GM12878 (cell line): ENCODE measurements around the gene CHSY3. TPM values are rescaled to one million over a fixed set of nuclear protein-coding genes. Genes with fewer than 3 reads are reported as not detected.

Source experiments
- ATAC-seq: fragments of 200-7000 bp; cut with Tn5 transposase; 3 replicates; pipeline ENCODE4 v1.9.1; 2020; ENCODE audit warnings: mild to moderate bottlenecking, moderate library complexity
- BruUV-seq: library from RNA; stranded (reverse); fragments of 400-500 nt; replicated peaks from 2 replicates; lab custom pipeline; 2021; lab: Mats Ljungman, UMichigan
- CTCF ChIA-PET: fragments of 300-600 bp; sonication (Branson Sonifier 250); formaldehyde crosslinking; extraction: SDS; loops from one replicate; lab custom pipeline; 2021; ENCODE audit warnings: inconsistent platforms; lab: Yijun Ruan, JAX
- POLR2A ChIA-PET: fragments of 350-600 bp; formaldehyde crosslinking; extraction: SDS; loops from one replicate; lab custom pipeline; 2021; ENCODE audit warnings: inconsistent platforms; lab: Charles Lee
- RAD21 ChIA-PET: fragments of 300-600 bp; sonication (Branson Sonifier 250); formaldehyde crosslinking; loops from one replicate; lab custom pipeline; 2023; ENCODE audit warnings: antibody characterized with exemption; ENCODE audit not compliant: unreplicated experiment; lab: Charles Lee
- SMC1A ChIA-PET: fragments of 300-600 bp; sonication (Branson Sonifier 250); formaldehyde crosslinking; loops from one replicate; lab custom pipeline; 2023; ENCODE audit not compliant: unreplicated experiment, uncharacterized antibody; lab: Charles Lee
- DNase-seq: peaks from one replicate; pipeline ENCODE4 v3.0.0-alpha.2; 2011; ENCODE audit warnings: low read depth, low spot score
- FAIRE-seq: peaks from 3 replicates; lab custom pipeline; 2011; peaks lifted over from hg19 to GRCh38; lab: Jason Lieb, UNC
- H2AFZ ChIP-seq: 2 replicates; pipeline ENCODE4 v1.6.0; 2011; ENCODE audit warnings: low read depth, low read length, control low read depth; ENCODE audit not compliant: control insufficient read depth
- H3K27ac ChIP-seq: 2 replicates; pipeline ENCODE4 v1.5.1; 2011; ENCODE audit warnings: control low read depth; ENCODE audit not compliant: control insufficient read depth, insufficient read depth
- H3K27me3 ChIP-seq, 2 experiments: replicated peaks in 1 of 2; 2 replicates each; pipeline versions ENCODE4 v1.6.0 to v1.6.1; 2011; ENCODE audit warnings: low read length in 1 of 2; ENCODE audit not compliant: control insufficient read depth in 2 of 2, insufficient read depth in 2 of 2
- H3K36me3 ChIP-seq, 2 experiments: 2 replicates each; pipeline ENCODE4 v1.5.1; 2011; ENCODE audit warnings: low read length in 1 of 2; ENCODE audit not compliant: control insufficient read depth in 2 of 2, insufficient read depth in 2 of 2
- H3K4me1 ChIP-seq: 2 replicates; pipeline ENCODE4 v1.6.1; 2011; ENCODE audit warnings: mild to moderate bottlenecking, low read length, moderate library complexity, mixed read lengths; ENCODE audit not compliant: control insufficient read depth, insufficient read depth
- H3K4me2 ChIP-seq: 2 replicates; pipeline ENCODE4 v1.6.0; 2011; ENCODE audit warnings: control low read depth; ENCODE audit not compliant: control insufficient read depth, insufficient read depth
- H3K4me3 ChIP-seq: fragments of 200-600 bp; sonication (generic); 2 replicates; pipeline ENCODE4 v1.5.1; 2016
- H3K79me2 ChIP-seq: 2 replicates; pipeline ENCODE4 v1.6.0; 2011; ENCODE audit warnings: low read length; ENCODE audit not compliant: control insufficient read depth, insufficient read depth
- H3K9ac ChIP-seq: 2 replicates; pipeline ENCODE4 v1.8.0; 2011; ENCODE audit warnings: low read length, control low read depth, mixed read lengths; ENCODE audit not compliant: control insufficient read depth, insufficient read depth
- H3K9me3 ChIP-seq: replicated peaks from 3 replicates; pipeline ENCODE4 v1.5.1; 2011; ENCODE audit warnings: mild to moderate bottlenecking, low read length; ENCODE audit not compliant: control insufficient read depth, insufficient read depth
- H4K20me1 ChIP-seq: 2 replicates; pipeline ENCODE4 v1.6.0; 2011; ENCODE audit not compliant: control insufficient read depth, insufficient read depth
- BCL3 ChIP-seq: IDR thresholded peaks from 2 replicates; pipeline ENCODE4 v1.6.1; 2011; ENCODE audit warnings: borderline replicate concordance, low read depth, mild to moderate bottlenecking, moderate library complexity, low read length; ENCODE audit not compliant: insufficient read depth, poor library complexity, severe bottlenecking
- CHD4 ChIP-seq: fragments of 200-600 bp; sonication (generic); IDR thresholded peaks from 2 replicates; pipeline ENCODE4 v1.6.1; 2016; ENCODE audit warnings: mild to moderate bottlenecking
- CREB1 ChIP-seq: IDR thresholded peaks from 2 replicates; pipeline ENCODE4 v1.6.1; 2012; ENCODE audit warnings: low read depth, mild to moderate bottlenecking, inconsistent platforms
- CUX1 ChIP-seq: IDR thresholded peaks from 2 replicates; pipeline ENCODE4 v1.6.1; 2012; ENCODE audit warnings: improper control_type of control experiment, low read depth, low read length; ENCODE audit not compliant: insufficient replicate concordance
- HDAC6 ChIP-seq: fragments of 200-600 bp; sonication (generic); IDR thresholded peaks from one replicate; pipeline ENCODE4 v1.8.0; 2017; ENCODE audit warnings: antibody characterized with exemption; ENCODE audit not compliant: unreplicated experiment
- IKZF1 ChIP-seq: fragments of 450-650 bp; conservative IDR thresholded peaks from 2 replicates; pipeline ENCODE4 v1.6.1; 2017; ENCODE audit warnings: antibody characterized with exemption, mild to moderate bottlenecking
- NFYA ChIP-seq: IDR thresholded peaks from 2 replicates; pipeline ENCODE4 v1.6.1; 2011; ENCODE audit warnings: low read depth, mild to moderate bottlenecking, low read length, improper control_type of control experiment, borderline replicate concordance
- RBBP5 ChIP-seq: fragments of 200-600 bp; sonication (generic); conservative IDR thresholded peaks from 2 replicates; pipeline ENCODE4 v1.6.1; 2016
- USF1 ChIP-seq: IDR thresholded peaks from 2 replicates; pipeline ENCODE4 v1.6.1; 2011; ENCODE audit warnings: borderline replicate concordance, low read depth, mild to moderate bottlenecking, moderate library complexity, mixed read lengths, low read length; ENCODE audit not compliant: insufficient read depth; ENCODE audit errors: extremely low read length
- WGBS: methylation state at CpG from one replicate; pipeline ENCODE4 v1.1.6; 2016; ENCODE audit warnings: low lambda C conversion rate; ENCODE audit not compliant: insufficient replicate concordance, insufficient coverage; ENCODE audit errors: missing lambda C conversion rate; 5-methylcytosine and 5-hydroxymethylcytosine counted together
- in situ Hi-C: fragments of 300-500 bp; cut with MboI; formaldehyde crosslinking; loops from 9 replicates; pipeline ENCODE4 v1.14.3; 2018; ENCODE audit warnings: mixed read lengths
- intact Hi-C: fragments of 100-400 bp; cut with micrococcal nuclease; formaldehyde crosslinking; loops from one replicate; pipeline ENCODE4 v1.14.2; 2022; ENCODE audit not compliant: unreplicated experiment
- polyA plus RNA-seq, 11 experiments: library from polyadenylated mRNA; depleted of rRNA in 4 of 11; unstranded in 6 of 11; stranded (reverse) in 5 of 11; fragments of >200 nt; fragmentation: Nextera tagmentation in 4 of 11; fragmentation: Illumina TruSeq in 1 of 11; extraction: Ambion mirVana in 4 of 11; extraction: Trizol in 1 of 11; gene quantifications; 1 replicate in 1 of 11; 2 replicates in 10 of 11; pipeline versions ENCODE4 v1.2.1 to v1.2.3, GENCODE V29; 2011 to 2016; ENCODE audit warnings: inconsistent platforms in 2 of 11, missing spikeins in 2 of 11, low read depth in 1 of 11
- total RNA-seq, 4 experiments: library from RNA; depleted of rRNA in 3 of 4; stranded (reverse); fragments of >200 nt in 3 of 4; fragmentation: Illumina TruSeq in 1 of 4; extraction: Trizol in 1 of 4; gene quantifications; 2 replicates each; pipeline versions ENCODE4 v1.2.1 to v1.2.3, GENCODE V29; 2013 to 2021

Gene CHSY3
- total and polyA plus RNA-seq, 10 of the 15 experiments (the other 5 are each of a cell fraction or from before 2014, with no cell fraction given), result not detected

GRCh38 chr5:129884322-129884721 is 19.9 kb upstream of the CHSY3 start:
- in situ Hi-C loops, result no loop called here
- POLR2A ChIA-PET, result no interaction called here

More at GRCh38 chr5:129884322-129884721, 19.9 kb upstream of the CHSY3 start:
- Histone ChIP-seq H3K36me3 (no peaks in the 10 kb centered on the region), H3K9ac (no peak overlapping the region), H3K4me1 (no peaks in the 10 kb centered on the region), H3K79me2 (no peaks in the 10 kb centered on the region), H4K20me1 (no peaks in the 10 kb centered on the region), H3K27ac (no peak overlapping the region), H2AFZ (no peak overlapping the region), H3K9me3 (no peaks in the 10 kb centered on the region), H3K27me3 (no peaks in the 10 kb centered on the region), H3K4me3 (no peak overlapping the region), H3K4me2 (no peak overlapping the region)
- DNase-seq (no peak), ATAC-seq (no peak), FAIRE-seq (no peak)
- RAD21 ChIA-PET, result no interaction called here
- 18% methylated on average over 1 of the region's 1 CpG for WGBS
- TF ChIP-seq CHD4, result no peak
- no peak for TF ChIP-seq USF1
- TF ChIP-seq BCL3, result no peak
- no peak for TF ChIP-seq CREB1
- TF ChIP-seq RBBP5, result no peak
- TF ChIP-seq HDAC6, result no peak
- TF ChIP-seq CUX1, result no peak
- no peak for TF ChIP-seq IKZF1
- TF ChIP-seq NFYA, result no peak
- intact Hi-C loops, result no loop called here
- BruUV-seq, result no TSS peak
- SMC1A ChIA-PET, result no interaction called here
- CTCF ChIA-PET, result no interaction called here
